ENCODE results near the gene SRBD1.
"Not testable (repeated sequence)": the region's sequence is repeated elsewhere in the genome, so short reads cannot be mapped to it uniquely, and the experiment has no call there.

Gene SRBD1

DNA sequence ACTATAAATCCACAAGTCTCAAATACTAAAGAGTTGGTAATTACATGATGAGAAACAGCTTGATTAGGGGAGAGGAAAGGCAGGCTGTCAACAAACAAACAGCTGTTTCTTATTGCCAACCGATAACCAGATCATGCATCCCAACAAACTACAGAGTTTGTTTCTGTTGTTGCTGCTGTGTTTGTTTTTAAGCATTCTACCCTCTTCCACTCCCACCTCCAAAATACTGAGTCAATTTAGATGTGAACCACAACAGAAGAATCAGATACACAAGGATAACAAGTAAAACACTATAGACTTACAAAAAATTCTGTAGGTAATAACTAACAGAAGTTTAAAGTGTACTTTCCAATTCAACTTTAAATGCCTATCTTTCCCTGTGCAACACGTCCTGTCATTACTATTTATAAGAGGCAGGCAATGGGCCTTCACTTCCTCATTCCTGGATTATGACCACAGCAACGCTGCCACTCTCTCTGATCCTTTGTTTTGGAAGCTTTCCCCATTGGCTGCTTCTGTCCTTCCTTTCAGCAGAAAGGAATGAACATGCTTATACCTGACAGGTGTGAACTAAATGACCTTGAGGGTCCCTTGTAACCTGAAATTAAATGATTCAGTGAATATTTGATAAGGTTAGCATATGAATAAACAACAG, 152.0 kb downstream of the SRBD1 start:
- no peak for DNase-seq

- no peak for DNase-seq
Measured at GRCh38 chr2:45457211-45457945, 153.7 kb downstream of the SRBD1 start.

- DNase-seq = no peak
Measured at GRCh38 chr2:45452866-45453265, 158.2 kb downstream of the SRBD1 start.

DNA sequence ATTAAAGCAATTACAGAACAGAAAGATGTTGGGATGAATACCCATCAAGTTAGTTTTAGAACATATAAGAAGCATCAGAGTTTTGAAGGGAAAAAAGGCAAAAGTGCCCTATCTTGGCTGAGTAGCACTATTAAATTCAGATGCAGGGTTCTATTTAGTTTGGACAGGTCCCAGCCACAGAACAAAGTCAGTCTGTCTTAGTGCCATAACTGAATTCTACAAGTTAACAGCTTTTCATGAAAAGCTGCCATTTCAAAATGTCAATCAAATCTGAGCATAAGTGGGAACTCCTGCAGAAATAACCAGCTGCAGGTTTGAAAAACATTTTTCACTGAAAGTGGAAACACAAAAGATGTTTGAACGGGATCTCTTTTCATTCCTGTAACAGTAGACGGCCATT, 160.4 kb downstream of the SRBD1 start:
- no peak for DNase-seq

DNA sequence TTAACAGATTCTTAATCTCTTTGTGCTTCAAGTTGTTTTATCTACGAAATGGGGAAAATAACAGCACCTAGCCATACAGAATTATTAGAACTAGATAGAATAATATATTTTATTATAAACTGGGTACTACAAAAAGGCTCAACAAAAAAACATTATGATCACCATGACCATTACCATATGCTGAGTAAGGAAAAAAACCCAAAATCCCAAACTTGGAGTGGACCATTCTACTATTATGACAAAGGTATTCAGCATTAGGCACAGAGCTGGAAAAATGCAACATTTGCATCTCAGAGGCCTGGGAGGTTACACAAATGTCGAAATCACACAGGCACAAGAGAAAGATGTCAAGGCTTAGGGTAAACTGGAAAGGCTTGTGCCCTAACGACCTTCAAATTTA, 162.8 kb downstream of the SRBD1 start:
- no peak for DNase-seq

GRCh38 chr2:45446016-45446415, 165.1 kb downstream of the SRBD1 start:
- DNase-seq = no peak

GRCh38 chr2:45445037-45445436, 166.0 kb downstream of the SRBD1 start:
- DNase-seq = no peak

- no peak for DNase-seq
Measured at GRCh38 chr2:45443012-45443411, 168.1 kb downstream of the SRBD1 start.

- DNase-seq = no peak
Measured at GRCh38 chr2:45442026-45442425, 169.0 kb downstream of the SRBD1 start.

GRCh38 chr2:45441571-45441970, 169.5 kb downstream of the SRBD1 start:
- DNase-seq = no peak

GRCh38 chr2:45439788-45440773, 171.0 kb downstream of the SRBD1 start:
- DNase-seq = no peak

DNA sequence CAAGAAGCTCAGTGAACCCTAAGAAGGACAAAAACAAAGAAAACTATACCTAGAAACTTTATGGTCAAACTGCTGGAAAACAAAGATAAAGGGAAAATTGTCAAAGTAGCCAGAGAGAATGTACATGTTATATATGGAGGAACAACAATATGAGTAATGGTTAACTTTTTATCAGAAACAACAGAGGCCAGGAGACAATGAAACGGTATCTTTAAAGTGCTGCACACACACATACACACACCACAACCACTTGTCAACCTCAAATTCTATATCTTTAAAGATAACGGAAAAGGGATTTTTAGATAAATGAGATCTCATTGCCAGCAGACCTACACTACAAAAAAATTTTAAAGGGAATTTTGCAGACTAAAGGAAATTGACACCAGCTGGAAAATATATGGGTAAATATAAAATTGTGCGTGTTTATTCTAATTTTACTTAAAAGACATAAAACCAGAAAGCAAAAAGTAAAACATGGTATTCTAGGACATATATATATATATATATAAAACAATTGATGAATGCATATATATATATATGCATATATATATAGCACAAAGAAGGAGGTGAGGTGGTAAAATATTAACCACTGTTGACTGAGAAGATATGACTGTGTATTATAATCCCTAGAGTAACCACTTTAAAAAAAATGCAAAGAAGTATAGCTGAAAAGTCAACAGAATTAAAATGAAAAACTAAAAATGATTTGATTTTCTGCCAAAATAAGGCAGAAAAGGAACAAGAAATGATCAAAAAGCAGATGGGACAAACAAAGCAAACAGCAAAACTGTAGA, 172.0 kb downstream of the SRBD1 start:
- no peak for DNase-seq

DNA sequence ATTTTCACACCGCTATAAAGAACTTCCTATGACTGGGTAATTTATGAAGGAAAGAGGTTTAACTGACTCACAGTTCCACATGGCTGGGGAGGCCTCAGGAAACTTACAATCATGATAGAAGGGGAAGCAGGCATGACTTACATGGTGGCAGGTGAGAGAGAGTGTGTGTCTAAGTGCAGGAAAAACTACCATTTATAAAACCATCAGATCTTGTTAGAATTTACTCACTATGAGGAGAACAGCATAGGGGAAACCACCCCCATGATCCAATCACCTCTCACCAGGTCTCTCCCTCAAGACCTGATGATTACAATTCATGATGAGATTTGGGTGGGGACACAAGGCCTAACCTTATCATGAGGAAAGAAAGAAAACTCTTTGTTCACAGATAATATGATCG, 174.6 kb downstream of the SRBD1 start:
- no peak for DNase-seq

DNA sequence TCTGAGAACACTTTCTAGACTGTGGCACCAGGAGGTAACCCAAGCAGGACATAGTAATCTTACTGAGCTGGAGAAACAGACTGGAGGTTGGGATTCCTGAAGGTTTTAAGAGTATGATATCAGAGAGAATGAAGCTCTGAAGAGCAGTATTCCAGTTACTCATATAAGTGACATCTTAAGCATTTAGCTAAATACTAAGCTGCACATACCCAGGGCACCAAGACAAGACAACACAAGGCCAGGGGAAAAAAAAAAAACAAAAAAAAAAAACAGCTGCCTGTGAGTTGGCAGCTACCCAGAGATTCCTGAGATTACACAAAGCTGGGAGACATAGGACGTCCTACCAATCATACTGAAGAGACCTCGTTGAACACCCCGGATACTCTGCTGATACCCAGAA, 175.8 kb downstream of the SRBD1 start:
- DNase-seq = no peak

DNA sequence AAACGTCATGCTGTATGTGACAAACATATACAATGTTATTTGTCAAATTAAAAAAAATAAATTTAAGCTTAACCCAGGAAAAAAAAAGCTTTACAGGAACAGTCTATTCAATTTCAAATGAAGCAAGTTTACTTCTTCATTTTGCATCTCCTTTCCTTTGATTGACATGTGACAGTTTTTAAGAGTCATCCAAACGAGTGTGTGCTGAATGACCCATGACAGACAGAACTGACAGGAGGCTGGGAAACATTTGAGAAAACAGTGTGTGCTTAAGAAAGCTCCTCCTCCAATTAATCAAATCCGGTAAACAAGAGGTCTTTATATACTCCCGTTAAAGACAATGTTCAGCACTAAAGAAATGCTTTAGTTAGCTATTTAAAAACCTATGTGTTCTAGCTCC, 177.7 kb downstream of the SRBD1 start:
- no peak for DNase-seq

DNA sequence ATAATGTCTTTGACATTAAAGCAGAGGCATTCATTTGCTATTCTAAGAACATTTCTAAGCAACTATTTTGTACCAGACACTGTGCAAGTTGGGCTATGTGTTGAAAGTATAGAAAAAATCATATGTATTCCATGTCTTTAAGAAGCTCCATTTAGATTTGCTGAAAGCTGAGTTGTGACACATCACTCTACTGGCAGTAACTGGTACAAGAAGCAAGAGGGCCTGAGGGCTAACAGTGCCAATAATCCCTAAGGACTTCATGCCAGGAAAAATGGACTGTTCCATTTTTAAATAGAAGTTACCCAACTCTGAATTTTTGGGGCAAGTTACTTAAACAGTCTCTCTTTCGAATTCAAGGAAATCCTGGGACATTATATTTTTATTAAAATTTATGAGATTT, 178.7 kb downstream of the SRBD1 start:
- DNase-seq = no peak

DNA sequence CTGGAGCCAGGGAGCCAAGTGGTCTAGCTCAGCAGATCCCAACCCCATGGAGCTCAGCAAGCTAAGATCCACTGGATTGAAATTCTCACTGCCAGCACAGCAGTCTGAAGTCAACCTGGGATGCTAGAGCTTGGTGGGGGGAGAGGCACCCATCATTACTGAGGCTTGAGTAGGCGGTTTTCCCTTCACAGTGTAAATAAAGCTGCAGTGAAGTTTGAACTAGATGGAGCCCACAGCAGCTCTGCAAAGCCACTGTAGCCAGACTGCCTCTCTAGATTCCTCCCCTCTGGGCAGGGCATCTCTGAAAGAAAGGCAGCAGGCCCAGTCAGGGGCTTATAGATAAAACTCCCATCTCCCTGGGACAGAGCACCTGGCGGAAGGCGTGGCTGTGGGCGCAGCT, 185.0 kb downstream of the SRBD1 start:
- not testable (repeated sequence) for DNase-seq

GRCh38 chr2:45422921-45423320, 188.1 kb downstream of the SRBD1 start:
- no peak for DNase-seq

- no peak for DNase-seq
Measured at GRCh38 chr2:45418532-45418931, 192.5 kb downstream of the SRBD1 start.

- DNase-seq = no peak
Measured at GRCh38 chr2:45415534-45416123, 195.4 kb downstream of the SRBD1 start.

DNA sequence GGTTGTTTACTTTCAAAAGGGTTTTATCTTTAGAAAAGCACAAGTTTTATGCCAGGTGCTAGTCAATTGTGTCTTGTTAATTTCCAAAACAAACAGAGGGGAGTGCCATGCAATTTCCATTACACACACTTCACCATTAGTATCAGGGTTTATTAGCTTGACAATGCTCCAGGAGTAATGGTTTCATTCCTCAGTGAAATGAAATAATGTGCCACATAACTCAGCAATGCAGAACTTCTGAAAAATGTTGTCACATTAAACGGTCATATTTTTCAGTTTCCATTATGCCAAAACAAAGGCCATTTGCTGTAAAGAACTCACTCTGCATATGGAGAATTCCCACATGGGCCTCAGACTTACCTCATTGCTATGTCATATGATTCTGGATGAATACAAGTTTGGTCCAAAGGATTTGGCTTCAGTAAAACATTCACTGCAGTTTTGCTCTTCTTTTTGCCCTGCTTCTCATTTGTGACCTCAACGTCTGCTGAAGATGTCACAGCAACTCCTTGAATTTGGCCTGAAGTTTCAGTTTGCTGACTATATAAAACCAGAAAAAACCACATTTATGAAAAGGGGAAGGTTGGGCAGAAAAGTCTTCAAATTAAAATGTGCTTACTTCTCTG, 198.2 kb downstream of the SRBD1 start:
- DNase-seq = no peak

DNA sequence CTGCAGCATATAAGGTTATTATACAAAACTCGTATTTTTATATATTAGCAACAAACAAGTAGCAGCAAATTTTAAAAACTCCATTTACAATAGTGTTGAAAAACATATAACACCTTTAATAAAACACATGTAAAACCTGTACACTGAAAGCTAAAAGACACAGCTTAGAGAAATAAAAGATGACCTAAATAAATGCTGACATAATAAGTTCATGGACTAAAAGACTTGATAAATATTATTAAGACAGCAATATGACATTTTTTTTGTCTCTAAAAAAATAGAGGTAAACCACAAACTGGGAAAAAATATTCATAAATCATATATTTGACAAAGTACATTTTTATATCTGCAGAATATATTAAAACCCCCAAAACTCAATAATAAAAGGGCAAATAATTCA, 201.4 kb downstream of the SRBD1 start:
- no peak for DNase-seq
